ENCODE results near the gene USP7. TPM values are rescaled to one million over a fixed set of nuclear protein-coding genes. Genes with fewer than 3 reads are reported as not detected.

Gene USP7
- total RNA-seq, result 48.4 and 58.3 TPM in 2 replicates

DNA sequence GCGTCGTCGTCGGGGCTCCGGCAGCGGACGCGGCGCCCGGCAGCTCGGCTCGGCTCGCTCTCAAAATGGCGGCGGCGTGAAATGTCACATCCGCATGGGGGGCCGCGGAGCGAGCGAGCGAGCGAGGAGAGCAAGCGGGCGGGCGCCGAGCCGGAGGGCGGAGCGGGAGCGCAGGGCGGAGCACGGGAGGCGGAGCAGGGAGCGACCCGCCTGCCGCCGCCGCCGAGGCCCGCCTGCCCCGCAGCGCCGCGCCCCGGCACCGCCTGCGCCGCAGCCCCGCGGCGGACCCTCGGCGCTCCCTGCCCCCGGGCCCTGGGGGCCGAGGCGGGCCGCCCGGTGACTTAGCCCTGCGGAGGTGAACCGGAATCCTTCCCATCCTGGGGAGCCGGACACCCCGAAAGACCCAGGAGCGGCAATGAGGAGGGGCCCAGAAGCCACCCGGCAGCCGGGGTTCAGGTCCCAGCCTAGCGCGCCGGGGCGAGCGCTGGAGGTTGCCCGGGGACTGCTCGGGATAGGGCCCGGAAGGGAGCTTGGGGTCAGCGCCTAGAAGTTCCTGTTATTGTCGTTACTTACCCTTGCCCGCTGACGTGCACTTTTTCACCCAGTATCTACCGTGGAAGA lies at the start of gene USP7:
Gene USP7 (minus strand): TSS at position 86 of the 621 bp plus-strand sequence. CDS start 621 bp downstream, outside the sequence.

DNA sequence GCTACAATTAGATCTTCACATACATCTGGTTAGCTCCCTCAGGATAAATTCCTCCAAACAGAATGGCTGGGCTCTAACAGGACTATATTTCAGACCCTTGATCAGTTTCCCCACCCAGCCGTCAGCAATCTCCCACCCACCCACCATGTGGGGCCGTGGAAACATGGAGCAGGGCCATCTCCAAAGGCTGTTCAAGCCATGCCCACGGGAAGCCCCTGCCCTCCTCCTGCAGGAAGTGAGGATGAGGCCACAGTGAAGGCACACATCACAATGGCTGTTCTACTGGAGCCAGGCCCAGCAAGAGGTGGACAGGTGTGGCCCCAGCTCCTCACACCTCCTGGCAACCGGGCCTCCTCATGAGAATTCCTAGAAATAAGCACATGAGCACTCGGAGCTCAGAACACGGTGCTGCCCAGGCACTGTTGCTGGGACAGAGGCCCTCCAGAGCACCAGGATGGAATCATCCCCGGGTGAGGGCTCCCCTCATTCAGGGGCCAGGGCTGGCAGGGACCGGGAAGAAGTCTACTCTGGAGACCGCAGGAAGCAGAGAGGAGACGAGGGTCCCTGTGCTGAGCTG lies 81.6 kb downstream of the USP7 start, which contains the start of gene LITAFD:
Gene LITAFD (plus strand): TSS at position 311 of the 577 bp plus-strand sequence. CDS start 2,005 bp downstream, outside the sequence.

DNA sequence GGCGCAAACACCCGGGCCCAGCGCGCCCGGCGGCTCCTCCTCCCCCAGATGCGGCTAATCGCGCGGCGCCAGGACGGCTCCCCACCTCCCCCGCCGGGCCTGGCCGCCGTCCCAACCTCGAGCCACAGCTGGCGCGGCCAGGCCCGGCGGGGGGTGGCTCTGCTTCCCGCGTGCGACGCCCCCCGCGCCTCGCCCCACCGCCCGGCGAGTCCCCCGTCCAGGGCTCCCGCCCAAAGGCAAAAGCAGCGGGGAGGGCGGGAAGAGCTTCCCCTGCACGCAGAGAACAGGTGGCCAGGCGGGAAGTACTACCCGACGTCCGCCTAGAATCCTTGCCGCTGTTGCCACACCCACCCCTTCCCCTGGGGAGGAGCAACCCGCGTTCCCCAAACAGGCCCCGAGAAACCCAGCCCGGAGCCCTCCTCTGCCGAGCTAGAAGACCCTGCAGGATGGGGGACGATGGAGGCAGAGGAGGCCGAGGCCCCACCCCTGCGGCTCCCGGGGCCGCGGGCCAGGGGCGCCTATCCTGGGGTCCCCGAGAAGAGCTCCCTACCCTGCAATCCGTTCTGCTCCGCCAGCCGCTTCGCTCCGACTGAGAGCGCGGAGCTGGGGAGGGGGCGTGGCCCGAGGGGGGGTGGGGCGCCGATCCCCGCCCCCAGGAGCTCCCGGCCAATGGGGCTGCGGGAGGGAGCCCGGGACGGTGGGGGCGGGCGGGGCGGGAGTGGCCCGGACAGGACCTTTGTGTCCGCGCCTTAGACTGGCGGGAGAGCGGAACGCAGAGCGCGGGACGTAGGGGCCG lies 95.1 kb downstream of the USP7 start, which contains the start of gene CARHSP1:
Gene CARHSP1 (minus strand): TSS at position 591 of the 796 bp plus-strand sequence. CDS start 9,678 bp downstream, outside the sequence.

Other genes with a start within 250 kb of the USP7 start
- 9.4 and 10.6 TPM in 2 replicates for gene TMEM186, start 166.3 kb downstream of the USP7 start, total RNA-seq
- 16.4 and 24.8 TPM in 2 replicates for gene PMM2, start 166.1 kb downstream of the USP7 start, total RNA-seq
- 65.6 and 209 TPM in 2 replicates for gene CARHSP1, start 94.9 kb downstream of the USP7 start, total RNA-seq
- not detected in 2 replicates for gene LITAFD, start 81.6 kb downstream of the USP7 start, total RNA-seq
- gene HAPSTR1, start 127.7 kb upstream of the USP7 start, total RNA-seq, result 58.2 and 62.9 TPM in 2 replicates